HCT116 (cell line): ENCODE results near the gene MRPL36. TPM values are rescaled to one million over a fixed set of nuclear protein-coding genes. Genes with fewer than 3 reads are reported as not detected.

ENCODE experiments used
- ATAC-seq: fragments of 200-7000 bp; cut with Tn5 transposase; 2 replicates; pipeline ENCODE4 v1.9.1; 2020; ENCODE audit warnings: mild to moderate bottlenecking, moderate library complexity
- BruUV-seq: library from RNA; stranded (reverse); fragments of 400-500 nt; replicated peaks from 2 replicates; lab custom pipeline; 2021; lab: Mats Ljungman, UMichigan
- CTCF ChIA-PET: fragments of 300-600 bp; sonication (Branson Sonifier 250); formaldehyde crosslinking; loops from one replicate; lab custom pipeline; 2021; ENCODE audit warnings: antibody characterized with exemption; lab: Charles Lee
- POLR2A ChIA-PET: fragments of 300-600, 350-600 bp; sonication (Branson Sonifier 250); formaldehyde crosslinking; loops from one replicate; lab custom pipeline; 2021; ENCODE audit warnings: antibody characterized with exemption; lab: Charles Lee
- RAD21 ChIA-PET, 2 experiments: fragments of 300-600 bp; sonication (Branson Sonifier 250); formaldehyde crosslinking; loops; one replicate each; lab custom pipeline; 2023; ENCODE audit warnings: low total read pairs in 2 of 2; ENCODE audit not compliant: uncharacterized antibody in 2 of 2, unreplicated experiment in 2 of 2, low non-redundant PET in 1 of 2; lab: Charles Lee
- DNase-seq: peaks from one replicate; pipeline ENCODE4 v3.0.0-alpha.2; 2010; ENCODE audit warnings: low read depth, low spot score
- H2AFZ ChIP-seq: fragments of 200-600 bp; shearing (Covaris generic), sonication (generic); 2 replicates; pipeline ENCODE4 v1.6.1; 2017; ENCODE audit warnings: low read depth, mixed run types, mixed read lengths, antibody characterized with exemption, low read length; ENCODE audit not compliant: poor library complexity, severe bottlenecking
- H3K27ac ChIP-seq: 2 replicates; pipeline ENCODE4 v1.5.1; 2012; ENCODE audit warnings: low read depth, low read length
- H3K27me3 ChIP-seq: fragments of 200-600 bp; sonication (generic); 2 replicates; pipeline ENCODE4 v1.6.1; 2016; ENCODE audit warnings: mixed run types, low read length, mixed read lengths; ENCODE audit not compliant: insufficient read depth
- H3K36me3 ChIP-seq, 2 experiments: fragments of 200-500 bp in 1 of 2; fragments of 200-600 bp in 1 of 2; sonication (Bioruptor generic) in 1 of 2; sonication (generic) in 1 of 2; 2 replicates each; pipeline versions ENCODE4 v1.5.1 to v1.6.1; 2014 to 2016; ENCODE audit warnings: low read length in 2 of 2, inconsistent platforms in 1 of 2, mixed read lengths in 1 of 2, mixed run types in 1 of 2; ENCODE audit not compliant: insufficient read depth in 2 of 2, control insufficient read depth in 1 of 2
- H3K4me1 ChIP-seq, 2 experiments: fragments of 200-600 bp in 1 of 2; sonication (generic) in 1 of 2; 2 replicates each; pipeline versions ENCODE4 v1.5.1 to v1.6.1; 2012 to 2017; ENCODE audit warnings: low read length in 2 of 2, inconsistent platforms in 1 of 2, mild to moderate bottlenecking in 1 of 2, mixed read lengths in 1 of 2, mixed run types in 1 of 2, moderate library complexity in 1 of 2; ENCODE audit not compliant: insufficient read depth in 2 of 2, control insufficient read depth in 1 of 2
- H3K4me2 ChIP-seq: fragments of 200-600 bp; sonication (generic); 2 replicates; pipeline ENCODE4 v1.6.1; 2017; ENCODE audit warnings: mixed run types, low read length, mixed read lengths
- H3K4me3 ChIP-seq, 2 experiments: fragments of 200-600 bp in 1 of 2; sonication (generic) in 1 of 2; replicated peaks in 1 of 2; 2 replicates each; pipeline ENCODE4 v1.5.1; 2011 to 2016; ENCODE audit warnings: low read length in 2 of 2, control low read depth in 1 of 2, low read depth in 1 of 2, mild to moderate bottlenecking in 1 of 2, mixed read lengths in 1 of 2, mixed run types in 1 of 2
- H3K79me2 ChIP-seq: fragments of 200-600 bp; sonication (generic); 2 replicates; pipeline ENCODE4 v1.6.1; 2017; ENCODE audit warnings: mild to moderate bottlenecking, mixed run types, low read length, moderate library complexity, mixed read lengths; ENCODE audit not compliant: insufficient read depth
- H3K9ac ChIP-seq: fragments of 200-600 bp; sonication (generic); 2 replicates; pipeline ENCODE4 v1.6.1; 2016; ENCODE audit warnings: low read length, mixed read lengths
- H3K9me2 ChIP-seq: fragments of 200-600 bp; sonication (generic), shearing (Covaris generic); 2 replicates; pipeline ENCODE4 v1.6.1; 2017; ENCODE audit warnings: mixed run types, mild to moderate bottlenecking, moderate library complexity; ENCODE audit not compliant: insufficient read depth
- H3K9me3 ChIP-seq, 2 experiments: fragments of 200-500 bp in 1 of 2; fragments of 200-600 bp in 1 of 2; sonication (Bioruptor generic) in 1 of 2; sonication (generic) in 1 of 2; 2 replicates each; pipeline ENCODE4 v1.6.1; 2014 to 2017; ENCODE audit warnings: low read length in 2 of 2, mixed read lengths in 2 of 2, inconsistent platforms in 1 of 2, low read depth in 1 of 2, mild to moderate bottlenecking in 1 of 2, mixed run types in 1 of 2, moderate library complexity in 1 of 2; ENCODE audit not compliant: control insufficient read depth in 1 of 2, insufficient read depth in 1 of 2
- H4K20me1 ChIP-seq: fragments of 200-600 bp; sonication (generic), shearing (Covaris generic); 2 replicates; pipeline ENCODE4 v1.6.1; 2017; ENCODE audit warnings: mixed run types, mild to moderate bottlenecking, moderate library complexity; ENCODE audit not compliant: insufficient read depth
- CEBPB ChIP-seq: IDR thresholded peaks from 2 replicates; pipeline ENCODE4 v1.6.1; 2012; ENCODE audit warnings: low read depth
- EZH2 ChIP-seq: fragments of 200-600 bp; sonication (generic); IDR thresholded peaks from 2 replicates; pipeline ENCODE4 v1.6.1; 2017; ENCODE audit warnings: antibody characterized with exemption, mixed run types
- FOSL1 ChIP-seq: IDR thresholded peaks from 2 replicates; pipeline ENCODE4 v1.6.1; 2012; ENCODE audit warnings: low read depth
- RAD21 ChIP-seq: IDR thresholded peaks from 2 replicates; pipeline ENCODE4 v1.6.1; 2012; ENCODE audit warnings: low read depth, mild to moderate bottlenecking
- SIN3A ChIP-seq: IDR thresholded peaks from 2 replicates; pipeline ENCODE4 v1.6.1; 2012; ENCODE audit warnings: low read depth
- SP1 ChIP-seq: IDR thresholded peaks from 2 replicates; pipeline ENCODE4 v1.6.1; 2012; ENCODE audit warnings: low read depth
- TCF7L2 ChIP-seq: IDR thresholded peaks from 2 replicates; pipeline ENCODE4 v1.7.0; 2011; ENCODE audit warnings: borderline replicate concordance, inconsistent platforms; ENCODE audit not compliant: insufficient read depth, insufficient read length; ENCODE audit errors: extremely low read depth
- YY1 ChIP-seq: IDR thresholded peaks from 2 replicates; pipeline ENCODE4 v1.6.1; 2011; ENCODE audit warnings: low read length, low read depth, moderate library complexity, mild to moderate bottlenecking; ENCODE audit not compliant: insufficient replicate concordance; ENCODE audit errors: extremely low read depth
- ZFX ChIP-seq: fragments of 450-650 bp; IDR thresholded peaks from 2 replicates; pipeline ENCODE4 v1.6.1; 2017
- intact Hi-C: fragments of 100-400 bp; cut with micrococcal nuclease; formaldehyde crosslinking; loops from 2 replicates; pipeline ENCODE4 v1.10.0; 2022
- total RNA-seq: library from RNA; stranded (reverse); gene quantifications from one replicate; pipeline ENCODE4 v1.2.1, GENCODE V29; 2021; ENCODE audit not compliant: unreplicated experiment
- TF ChIP-seq, protein P1 (sequence below): IDR thresholded peaks from 2 replicates; pipeline ENCODE4 v1.6.1; 2012
- TF ChIP-seq, protein P2 (sequence below), 3 experiments: fragments of 200-600 bp in 1 of 3; sonication (generic) in 1 of 3; IDR thresholded peaks in 2 of 3; conservative IDR thresholded peaks in 1 of 3; 2 replicates each; pipeline ENCODE4 v1.5.1; 2012 to 2017; ENCODE audit warnings: low read depth in 2 of 3, low read length in 2 of 3, antibody characterized with exemption in 1 of 3, borderline replicate concordance in 1 of 3, control low read depth in 1 of 3, mild to moderate bottlenecking in 1 of 3, mixed read lengths in 1 of 3, mixed run types in 1 of 3, moderate library complexity in 1 of 3; ENCODE audit not compliant: insufficient read depth in 1 of 3
- TF ChIP-seq, protein P3 (sequence below): IDR thresholded peaks from 2 replicates; pipeline ENCODE4 v1.6.1; 2012

Gene MRPL36
- total RNA-seq, 1 experiment from 2014 or later: 71.9 TPM

DNA sequence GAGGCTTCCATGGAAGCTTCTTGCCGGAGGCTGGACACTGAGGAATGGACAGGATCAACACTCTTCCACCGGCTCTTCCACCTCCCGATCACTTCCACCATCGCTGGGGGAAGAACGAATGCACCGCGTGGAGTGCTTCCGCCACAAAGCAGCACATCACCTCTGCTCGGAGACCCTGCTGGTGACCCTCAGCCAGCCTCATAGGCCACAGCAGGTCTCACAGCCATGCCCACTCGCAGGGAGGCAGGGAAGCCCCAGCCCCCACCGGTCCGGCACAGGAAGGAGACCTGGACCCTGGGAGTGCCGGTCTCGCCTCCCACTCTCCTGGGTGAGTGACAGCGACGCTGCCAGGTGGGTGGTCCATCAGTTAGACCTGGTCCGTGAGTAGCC lies 4.7 kb downstream of the MRPL36 start:
- ATAC-seq (no peak), DNase-seq (no peak)
- intact Hi-C loops: no loop called here
- CTCF ChIA-PET: no interaction called here
- no peak overlapping the region for H3K9ac ChIP-seq
- H3K27me3 ChIP-seq: 0 out of 2 replicates have a peak, but pooled peaks cover 3% of the 10 kb centered on the region
- no peak for TF ChIP-seq CEBPB
- no peak for TF ChIP-seq RAD21
- TF ChIP-seq FOSL1: no peak
- TF ChIP-seq ZFX: no peak
- TF ChIP-seq TCF7L2: no peak
- no peak for TF ChIP-seq SP1
- TF ChIP-seq, protein P1, sequence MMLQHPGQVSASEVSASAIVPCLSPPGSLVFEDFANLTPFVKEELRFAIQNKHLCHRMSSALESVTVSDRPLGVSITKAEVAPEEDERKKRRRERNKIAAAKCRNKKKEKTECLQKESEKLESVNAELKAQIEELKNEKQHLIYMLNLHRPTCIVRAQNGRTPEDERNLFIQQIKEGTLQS: no peak
- no peak for TF ChIP-seq YY1
- TF ChIP-seq SIN3A: no peak
- no peak overlapping the region for H3K27ac ChIP-seq
- no TSS peak for BruUV-seq
- H3K4me1 ChIP-seq: peaks cover 4 to 24% of the 10 kb centered on the region in 2 experiments; a peak in 3 of 4 replicates
- H2AFZ ChIP-seq: no peak overlapping the region
- no peaks in the 10 kb centered on the region for H3K9me3 ChIP-seq
- no peaks in the 10 kb centered on the region for H3K9me2 ChIP-seq
- RAD21 ChIA-PET: no interaction called here
- POLR2A ChIA-PET: no interaction called here
- peaks cover 31% of the 10 kb centered on the region for H3K79me2 ChIP-seq
- H3K4me3 ChIP-seq: no peak overlapping the region
- peaks cover 9 to 23% of the 10 kb centered on the region in 2 experiments; a peak in 3 of 4 replicates for H3K36me3 ChIP-seq
- H3K4me2 ChIP-seq: no peak overlapping the region
- no peaks in the 10 kb centered on the region for H4K20me1 ChIP-seq

DNA sequence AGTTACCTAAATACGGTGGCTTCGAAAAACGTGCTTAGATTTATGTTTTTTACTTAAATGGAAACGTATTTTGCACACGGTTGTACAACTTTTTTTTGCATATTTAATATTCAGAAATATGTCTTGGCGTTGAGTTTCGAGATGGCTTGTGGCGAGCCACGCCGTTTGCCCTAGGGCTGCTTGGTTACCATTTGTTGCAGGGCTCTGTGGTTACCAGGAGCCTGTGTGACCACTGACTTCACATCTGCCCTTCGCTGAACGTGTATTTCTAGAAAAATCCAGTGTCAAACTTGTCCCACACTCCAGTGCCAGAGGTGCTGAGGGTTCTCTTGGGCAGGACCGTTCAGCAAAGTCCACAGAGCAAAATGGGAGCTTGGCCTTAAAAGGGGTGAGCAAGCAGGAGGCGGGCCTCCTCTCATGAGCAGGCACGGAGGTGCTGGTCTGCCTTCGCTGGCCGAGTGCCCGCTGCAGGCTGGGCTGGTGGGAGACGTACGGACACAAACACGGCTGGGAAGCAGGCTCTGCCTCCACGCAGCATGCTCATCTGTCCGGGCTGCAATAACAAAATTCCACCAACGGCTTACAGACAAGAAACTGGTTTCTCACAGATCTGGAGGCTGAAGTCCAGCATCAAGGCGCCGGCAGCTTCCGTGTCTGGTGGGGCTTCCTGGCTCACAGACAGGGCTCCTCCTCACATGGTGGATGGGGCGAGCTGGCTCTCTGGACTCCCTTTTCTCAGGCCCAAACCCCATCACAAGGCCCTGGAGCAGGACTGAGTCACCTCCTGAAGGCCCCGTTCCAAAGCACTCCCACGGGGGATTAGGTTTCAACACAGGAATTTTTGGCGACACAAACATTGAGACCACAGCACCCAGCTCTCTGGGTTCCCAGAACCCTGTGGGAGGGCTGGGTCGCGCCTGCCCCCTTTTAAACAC lies 5.4 kb downstream of the MRPL36 start:
- BruUV-seq: no TSS peak
- intact Hi-C loops: no loop called here
- ChIA-PET RAD21 (no interaction called here), CTCF (no interaction called here), POLR2A (no interaction called here)
- Histone ChIP-seq H3K4me1 (peaks cover 4 to 24% of the 10 kb centered on the region in 2 experiments; a peak in 3 of 4 replicates), H4K20me1 (no peaks in the 10 kb centered on the region), H3K79me2 (peaks cover 26% of the 10 kb centered on the region), H3K9me2 (no peaks in the 10 kb centered on the region), H3K9me3 (no peaks in the 10 kb centered on the region), H3K4me2 (no peak overlapping the region), H3K27me3 (0 out of 2 replicates have a peak, but pooled peaks cover 3% of the 10 kb centered on the region), H2AFZ (no peak overlapping the region), H3K27ac (no peak overlapping the region), H3K4me3 (no peak overlapping the region), H3K9ac (no peak overlapping the region), H3K36me3 (peaks cover 9 to 23% of the 10 kb centered on the region in 2 experiments; a peak in 3 of 4 replicates)
- TF ChIP-seq, protein P2, sequence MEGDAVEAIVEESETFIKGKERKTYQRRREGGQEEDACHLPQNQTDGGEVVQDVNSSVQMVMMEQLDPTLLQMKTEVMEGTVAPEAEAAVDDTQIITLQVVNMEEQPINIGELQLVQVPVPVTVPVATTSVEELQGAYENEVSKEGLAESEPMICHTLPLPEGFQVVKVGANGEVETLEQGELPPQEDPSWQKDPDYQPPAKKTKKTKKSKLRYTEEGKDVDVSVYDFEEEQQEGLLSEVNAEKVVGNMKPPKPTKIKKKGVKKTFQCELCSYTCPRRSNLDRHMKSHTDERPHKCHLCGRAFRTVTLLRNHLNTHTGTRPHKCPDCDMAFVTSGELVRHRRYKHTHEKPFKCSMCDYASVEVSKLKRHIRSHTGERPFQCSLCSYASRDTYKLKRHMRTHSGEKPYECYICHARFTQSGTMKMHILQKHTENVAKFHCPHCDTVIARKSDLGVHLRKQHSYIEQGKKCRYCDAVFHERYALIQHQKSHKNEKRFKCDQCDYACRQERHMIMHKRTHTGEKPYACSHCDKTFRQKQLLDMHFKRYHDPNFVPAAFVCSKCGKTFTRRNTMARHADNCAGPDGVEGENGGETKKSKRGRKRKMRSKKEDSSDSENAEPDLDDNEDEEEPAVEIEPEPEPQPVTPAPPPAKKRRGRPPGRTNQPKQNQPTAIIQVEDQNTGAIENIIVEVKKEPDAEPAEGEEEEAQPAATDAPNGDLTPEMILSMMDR (IDR thresholded peaks at IDR 0.05 in 2 of 3, conservative IDR thresholded peaks at IDR 0.05 in 1 of 3; ENCODE audit: borderline replicate concordance in 1 of 3, insufficient read depth in 1 of 3, low read depth in 2 of 3, low read length in 2 of 3): no peak
- no peak for TF ChIP-seq EZH2
- TF ChIP-seq, protein P3, sequence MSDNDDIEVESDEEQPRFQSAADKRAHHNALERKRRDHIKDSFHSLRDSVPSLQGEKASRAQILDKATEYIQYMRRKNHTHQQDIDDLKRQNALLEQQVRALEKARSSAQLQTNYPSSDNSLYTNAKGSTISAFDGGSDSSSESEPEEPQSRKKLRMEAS: no peak
- DNase-seq (no peak), ATAC-seq (no peak)
